Memory B cell (primary cell): ENCODE measurements around the gene IL1RAPL1.

ENCODE experiments used
- ATAC-seq: fragments of 150-1000 bp; cut with Tn5 transposase; 2 replicates; pipeline ENCODE4 v1.10.0; 2021; ENCODE audit warnings: low read depth, mild to moderate bottlenecking, moderate library complexity
- DNase-seq, 2 donors: peaks; one replicate each; pipeline ENCODE4 v3.0.0; 2022; ENCODE audit warnings: low spot score in 2 of 2
- H3K27ac Mint-ChIP-seq: one replicate; pipeline ENCODE4 v1.8.0; 2022; ENCODE audit warnings: mild to moderate bottlenecking, moderate library complexity, mixed read lengths
- H3K27me3 Mint-ChIP-seq: one replicate; pipeline ENCODE4 v1.8.0; 2022; ENCODE audit warnings: mixed read lengths
- H3K36me3 Mint-ChIP-seq: one replicate; pipeline ENCODE4 v1.8.0; 2022; ENCODE audit warnings: mild to moderate bottlenecking, mixed read lengths
- H3K4me1 Mint-ChIP-seq: one replicate; pipeline ENCODE4 v1.8.0; 2022; ENCODE audit warnings: mixed read lengths
- H3K4me3 Mint-ChIP-seq: one replicate; pipeline ENCODE4 v1.8.0; 2022; ENCODE audit warnings: mild to moderate bottlenecking, moderate library complexity, mixed read lengths
- H3K9me3 Mint-ChIP-seq: one replicate; pipeline ENCODE4 v1.8.0; 2022; ENCODE audit warnings: mixed read lengths

IL1RAPL1 gene

DNA sequence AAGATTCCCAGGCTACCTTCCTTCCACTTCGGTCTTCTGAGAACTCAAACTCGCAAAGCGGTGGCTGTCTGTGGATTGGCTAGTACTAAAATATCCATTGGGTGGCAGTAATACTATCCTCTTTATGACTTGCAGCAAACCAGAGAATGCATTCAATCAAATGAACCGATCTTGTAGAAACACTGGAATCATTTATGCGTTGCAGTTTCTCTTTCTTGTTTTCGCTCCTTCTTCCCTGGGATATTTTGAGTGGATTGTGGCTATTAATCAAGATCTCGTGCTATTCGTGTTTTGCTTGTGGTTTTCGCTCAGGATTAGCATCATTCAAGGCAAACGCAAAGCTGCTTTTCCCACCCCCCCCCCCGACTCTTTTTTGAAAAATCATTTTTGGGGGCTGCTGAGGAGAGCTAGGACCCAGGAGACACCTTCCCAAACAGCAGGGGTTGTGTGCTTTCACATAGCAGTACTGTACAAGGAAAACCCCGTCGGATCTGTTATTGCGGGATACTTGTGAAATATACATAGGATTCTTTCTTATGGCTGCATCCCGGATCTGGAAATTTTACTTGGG, at the start of gene IL1RAPL1:
Gene IL1RAPL1, plus strand, starts transcription at position 466 of the 571 bp plus-strand sequence.
- ATAC-seq (no peak), DNase-seq (no peak)
- no peaks in the 10 kb centered on the region for H3K9me3 Mint-ChIP-seq
- H3K36me3 Mint-ChIP-seq: no peaks in the 10 kb centered on the region
- H3K27ac Mint-ChIP-seq: no peak within 1 kb of the TSS
- H3K4me3 Mint-ChIP-seq: no peak within 1 kb of the TSS
- H3K4me1 Mint-ChIP-seq: no peaks in the 10 kb centered on the region
- H3K27me3 Mint-ChIP-seq: no peaks in the 10 kb centered on the region

DNA sequence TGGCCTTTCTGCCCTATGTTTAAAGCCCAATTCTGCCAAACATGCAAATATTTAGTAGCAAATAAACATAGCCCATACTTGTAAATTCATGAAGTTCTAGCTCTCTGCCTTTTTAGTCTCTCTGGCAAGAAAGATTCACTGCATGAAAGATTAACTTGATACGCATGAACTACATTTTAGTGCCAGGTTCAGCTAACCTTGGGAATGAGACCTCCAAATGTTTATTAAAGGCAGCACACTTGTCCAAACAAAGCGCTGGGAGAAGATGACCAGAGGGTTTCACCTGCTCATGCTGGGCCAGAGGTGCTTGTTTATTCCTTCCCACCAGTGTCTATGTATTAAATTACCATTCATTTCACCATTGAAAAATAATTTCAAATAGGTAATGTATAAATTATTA, 44.5 kb upstream of the IL1RAPL1 start:
- H3K4me1 Mint-ChIP-seq: no peaks in the 10 kb centered on the region
- H3K27me3 Mint-ChIP-seq: no peaks in the 10 kb centered on the region
- H3K4me3 Mint-ChIP-seq: no peak overlapping the region
- peaks cover 2% of the 10 kb centered on the region for H3K9me3 Mint-ChIP-seq
- no peaks in the 10 kb centered on the region for H3K36me3 Mint-ChIP-seq
- ATAC-seq (no peak), DNase-seq (no peak)
- H3K27ac Mint-ChIP-seq: no peak overlapping the region

DNA sequence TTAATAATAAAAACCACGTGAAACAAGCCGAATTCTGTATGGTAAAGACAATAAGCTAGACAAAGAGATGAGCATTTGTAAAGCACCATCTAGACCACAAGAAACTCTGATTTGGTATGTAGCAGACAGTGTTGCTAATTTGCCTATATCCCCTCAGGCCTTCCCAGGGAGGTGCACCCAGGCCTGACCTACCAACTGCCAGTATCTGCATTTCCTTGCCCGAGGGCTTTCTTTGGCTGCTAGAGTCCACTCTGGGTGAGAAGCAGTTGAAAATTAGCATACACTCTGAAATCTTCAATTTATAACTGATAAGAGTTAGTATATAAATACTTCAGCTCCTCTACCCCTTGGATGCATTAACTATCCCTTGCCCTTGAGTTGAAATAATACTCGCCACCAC, 37.4 kb upstream of the IL1RAPL1 start:
- no peaks in the 10 kb centered on the region for H3K27me3 Mint-ChIP-seq
- DNase-seq (no peak), ATAC-seq (no peak)
- no peak overlapping the region for H3K27ac Mint-ChIP-seq
- H3K36me3 Mint-ChIP-seq: no peaks in the 10 kb centered on the region
- H3K4me1 Mint-ChIP-seq: no peaks in the 10 kb centered on the region
- H3K4me3 Mint-ChIP-seq: no peak overlapping the region
- H3K9me3 Mint-ChIP-seq: peaks cover 1% of the 10 kb centered on the region

- no peak for ATAC-seq
- no peaks in the 10 kb centered on the region for H3K27me3 Mint-ChIP-seq
- no peak overlapping the region for H3K4me3 Mint-ChIP-seq
- no peaks in the 10 kb centered on the region for H3K4me1 Mint-ChIP-seq
- H3K36me3 Mint-ChIP-seq: no peaks in the 10 kb centered on the region
- DNase-seq: no peak
- no peak overlapping the region for H3K27ac Mint-ChIP-seq
- peaks cover 1% of the 10 kb centered on the region for H3K9me3 Mint-ChIP-seq
Observed at GRCh38 chrX:28550331-28550872, 36.8 kb upstream of the IL1RAPL1 start.

DNA sequence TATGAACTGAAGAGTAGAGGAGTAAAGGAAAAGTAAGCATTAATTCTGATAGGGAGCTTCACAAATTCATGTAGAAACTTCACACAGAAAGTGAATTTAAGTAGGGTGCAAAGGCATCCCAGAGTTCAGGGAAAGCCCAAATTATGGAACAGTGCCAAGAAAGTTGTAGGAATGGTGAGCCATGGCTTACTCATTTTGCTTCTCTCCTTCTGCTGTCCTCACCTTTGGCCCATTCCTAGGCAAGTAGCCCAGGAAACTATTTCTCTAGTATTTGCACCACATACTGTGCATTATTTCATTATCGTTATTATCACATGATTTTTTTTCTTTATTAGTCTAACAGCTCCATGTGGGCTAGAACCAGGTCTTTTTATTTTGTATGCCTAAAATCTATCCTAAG, 34.9 kb upstream of the IL1RAPL1 start:
- no peak overlapping the region for H3K4me3 Mint-ChIP-seq
- no peak for DNase-seq
- H3K27ac Mint-ChIP-seq: no peak overlapping the region
- H3K36me3 Mint-ChIP-seq: no peaks in the 10 kb centered on the region
- H3K27me3 Mint-ChIP-seq: no peaks in the 10 kb centered on the region
- no peaks in the 10 kb centered on the region for H3K4me1 Mint-ChIP-seq
- H3K9me3 Mint-ChIP-seq: peaks cover 1% of the 10 kb centered on the region
- no peak for ATAC-seq

- Mint-ChIP-seq H3K4me1 (no peaks in the 10 kb centered on the region), H3K4me3 (no peak overlapping the region), H3K9me3 (peaks cover 1% of the 10 kb centered on the region), H3K27ac (no peak overlapping the region), H3K27me3 (no peaks in the 10 kb centered on the region), H3K36me3 (no peaks in the 10 kb centered on the region)
- no peak for DNase-seq
- no peak for ATAC-seq
Observed at GRCh38 chrX:28552882-28553829, 34.1 kb upstream of the IL1RAPL1 start.

DNA sequence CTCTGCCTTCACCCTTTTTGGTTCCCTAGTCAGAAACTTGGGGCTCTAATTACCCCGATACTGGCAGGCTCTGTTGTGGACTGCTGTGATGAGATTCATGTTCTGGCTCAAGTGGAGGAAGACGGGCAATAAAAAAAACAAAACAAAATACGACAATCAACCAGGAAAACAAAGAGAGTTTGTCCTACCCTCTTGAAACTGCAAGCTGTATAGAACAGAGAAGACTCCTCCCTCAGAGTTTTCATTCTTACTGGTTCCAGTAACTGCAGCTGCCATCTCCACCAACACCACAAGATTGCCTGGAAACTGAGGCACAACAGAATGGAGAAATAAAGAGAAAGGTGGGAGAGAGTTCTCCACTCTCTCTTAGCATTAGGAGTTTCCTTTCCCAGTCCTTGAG, 11.1 kb upstream of the IL1RAPL1 start:
- H3K4me1 Mint-ChIP-seq: no peaks in the 10 kb centered on the region
- DNase-seq (no peak), ATAC-seq (no peak)
- H3K27me3 Mint-ChIP-seq: no peaks in the 10 kb centered on the region
- H3K36me3 Mint-ChIP-seq: no peaks in the 10 kb centered on the region
- no peak overlapping the region for H3K4me3 Mint-ChIP-seq
- no peaks in the 10 kb centered on the region for H3K9me3 Mint-ChIP-seq
- no peak overlapping the region for H3K27ac Mint-ChIP-seq

GRCh38 chrX:28581522-28581921, 5.7 kb upstream of the IL1RAPL1 start:
- no peaks in the 10 kb centered on the region for H3K36me3 Mint-ChIP-seq
- H3K27ac Mint-ChIP-seq: no peak overlapping the region
- H3K27me3 Mint-ChIP-seq: no peaks in the 10 kb centered on the region
- no peaks in the 10 kb centered on the region for H3K4me1 Mint-ChIP-seq
- DNase-seq (no peak), ATAC-seq (no peak)
- H3K9me3 Mint-ChIP-seq: no peaks in the 10 kb centered on the region
- H3K4me3 Mint-ChIP-seq: no peak overlapping the region

GRCh38 chrX:28582511-28582910, 4.7 kb upstream of the IL1RAPL1 start:
- DNase-seq: no peak
- no peaks in the 10 kb centered on the region for H3K36me3 Mint-ChIP-seq
- ATAC-seq: no peak
- H3K4me1 Mint-ChIP-seq: no peaks in the 10 kb centered on the region
- no peaks in the 10 kb centered on the region for H3K27me3 Mint-ChIP-seq
- H3K27ac Mint-ChIP-seq: no peak overlapping the region
- H3K9me3 Mint-ChIP-seq: no peaks in the 10 kb centered on the region
- no peak overlapping the region for H3K4me3 Mint-ChIP-seq

DNA sequence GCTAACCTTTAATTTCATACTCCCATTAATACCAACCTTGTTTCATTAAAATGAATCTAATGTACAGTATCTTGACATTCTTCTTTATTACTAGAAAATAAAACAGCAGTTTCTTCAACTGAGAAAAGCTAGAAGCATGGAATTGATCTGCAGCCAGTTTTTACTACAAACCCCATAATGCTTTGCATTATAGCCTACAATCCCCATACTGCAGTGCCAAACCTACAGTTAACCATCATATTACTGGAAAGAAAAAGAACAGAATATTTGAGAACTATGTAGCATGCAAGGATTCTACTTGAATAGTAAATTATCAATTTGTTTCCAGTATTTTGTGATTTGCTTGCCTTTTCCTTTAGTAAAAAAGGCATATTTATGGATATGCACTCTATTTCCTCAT, 3.2 kb upstream of the IL1RAPL1 start:
- no peak overlapping the region for H3K4me3 Mint-ChIP-seq
- no peaks in the 10 kb centered on the region for H3K9me3 Mint-ChIP-seq
- no peaks in the 10 kb centered on the region for H3K4me1 Mint-ChIP-seq
- DNase-seq (no peak), ATAC-seq (no peak)
- no peak overlapping the region for H3K27ac Mint-ChIP-seq
- H3K36me3 Mint-ChIP-seq: no peaks in the 10 kb centered on the region
- H3K27me3 Mint-ChIP-seq: no peaks in the 10 kb centered on the region

- H3K27ac Mint-ChIP-seq: no peak overlapping the region
- DNase-seq (no peak), ATAC-seq (no peak)
- no peaks in the 10 kb centered on the region for H3K9me3 Mint-ChIP-seq
- no peaks in the 10 kb centered on the region for H3K4me1 Mint-ChIP-seq
- no peaks in the 10 kb centered on the region for H3K36me3 Mint-ChIP-seq
- no peaks in the 10 kb centered on the region for H3K27me3 Mint-ChIP-seq
- no peak overlapping the region for H3K4me3 Mint-ChIP-seq
Observed at GRCh38 chrX:28585767-28586166, 1.5 kb upstream of the IL1RAPL1 start.

GRCh38 chrX:28586286-28586685, 960 bp upstream of the IL1RAPL1 start:
- DNase-seq: no peak
- no peaks in the 10 kb centered on the region for H3K27me3 Mint-ChIP-seq
- no peaks in the 10 kb centered on the region for H3K9me3 Mint-ChIP-seq
- H3K4me1 Mint-ChIP-seq: no peaks in the 10 kb centered on the region
- no peak overlapping the region for H3K4me3 Mint-ChIP-seq
- no peak overlapping the region for H3K27ac Mint-ChIP-seq
- ATAC-seq: no peak
- H3K36me3 Mint-ChIP-seq: no peaks in the 10 kb centered on the region

GRCh38 chrX:28589046-28589445, 1.8 kb downstream of the IL1RAPL1 start:
- no peak for ATAC-seq
- H3K27ac Mint-ChIP-seq: no peak overlapping the region
- no peaks in the 10 kb centered on the region for H3K27me3 Mint-ChIP-seq
- no peak overlapping the region for H3K4me3 Mint-ChIP-seq
- no peaks in the 10 kb centered on the region for H3K4me1 Mint-ChIP-seq
- no peaks in the 10 kb centered on the region for H3K36me3 Mint-ChIP-seq
- DNase-seq: no peak
- no peaks in the 10 kb centered on the region for H3K9me3 Mint-ChIP-seq

- Mint-ChIP-seq H3K27me3 (no peaks in the 10 kb centered on the region), H3K4me3 (no peak overlapping the region), H3K9me3 (no peaks in the 10 kb centered on the region), H3K4me1 (no peaks in the 10 kb centered on the region), H3K36me3 (no peaks in the 10 kb centered on the region), H3K27ac (no peak overlapping the region)
- no peak for ATAC-seq
- no peak for DNase-seq
Observed at GRCh38 chrX:28590396-28590795, 3.1 kb downstream of the IL1RAPL1 start.
